RWPE1 (cell line): ENCODE results near the gene SYS1.

Experiments used
- CTCF ChIA-PET: fragments of 350-600 bp; sonication (Branson Sonifier 250); formaldehyde crosslinking; extraction: SDS; loops from one replicate; lab custom pipeline; 2021; lab: Yijun Ruan, JAX
- POLR2A ChIA-PET: fragments of 400-600 bp; formaldehyde crosslinking; extraction: SDS; loops from one replicate; lab custom pipeline; 2020; ENCODE audit warnings: antibody characterized with exemption; ENCODE audit not compliant: low non-redundant PET; lab: Yijun Ruan, JAX
- DNase-seq: peaks from one replicate; pipeline ENCODE4 v3.0.0; 2012; ENCODE audit warnings: low spot score
- H3K27ac ChIP-seq: fragments of 450-650 bp; 2 replicates; pipeline ENCODE4 v1.5.1; 2017
- CTCF ChIP-seq: fragments of 450-650 bp; conservative IDR thresholded peaks from 2 replicates; pipeline ENCODE4 v1.5.1; 2017; ENCODE audit warnings: low read depth, mild to moderate bottlenecking

The SYS1 gene

GRCh38 chr20:45410887-45411286 lies 47.9 kb downstream of the SYS1 start:
- TF ChIP-seq CTCF = no peak
- no peak overlapping the region for H3K27ac ChIP-seq
- no peak for DNase-seq
- ChIA-PET POLR2A (no interaction called here), CTCF (interaction anchor here (0.6 to 1.3 kb wide), 3 partner anchors 26 to 1309 kb away, joined by 3 read pairs; no protein-coding TSS in a partner anchor)

GRCh38 chr20:45412653-45413052 lies 49.7 kb downstream of the SYS1 start:
- no peak for TF ChIP-seq CTCF
- H3K27ac ChIP-seq = no peak overlapping the region
- DNase-seq = no peak
- ChIA-PET POLR2A (interaction anchor here (0.6 kb wide), 1 partner anchor 50 kb away, joined by 3 read pairs; the partner anchor contains the start of gene SYS1), CTCF (interaction anchor here (0.6 to 1.9 kb wide), 8 partner anchors 20 to 446 kb away, joined by 3 to 7 read pairs (median 4); partner anchors contain the start of genes STK4 and SYS1)

DNA sequence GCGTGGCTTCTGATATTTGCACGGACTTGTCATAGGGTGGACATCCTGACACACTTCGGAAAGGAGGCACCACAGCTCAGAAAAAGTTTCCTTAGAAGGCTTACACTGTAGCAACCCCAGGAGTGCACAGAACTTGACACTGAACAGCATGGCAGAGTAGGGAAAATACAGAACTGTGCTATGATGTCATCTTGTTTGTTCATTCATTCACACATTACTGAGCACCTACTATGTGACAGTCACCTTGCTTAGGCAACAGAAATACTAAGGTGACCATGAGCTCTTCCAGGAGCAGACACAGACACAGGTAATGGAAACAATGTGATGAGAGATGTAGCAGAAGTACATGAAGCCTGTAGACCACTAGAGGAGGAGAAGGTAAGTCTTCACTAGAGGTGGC lies 50.5 kb downstream of the SYS1 start:
- ChIA-PET CTCF (interaction anchor here (0.5 to 1.9 kb wide), 5 partner anchors 21 to 51 kb away, joined by 3 to 7 read pairs (median 4); partner anchors contain the start of gene SYS1), POLR2A (no interaction called here)
- TF ChIP-seq CTCF = no peak
- no peak for DNase-seq
- H3K27ac ChIP-seq = no peak overlapping the region

DNA sequence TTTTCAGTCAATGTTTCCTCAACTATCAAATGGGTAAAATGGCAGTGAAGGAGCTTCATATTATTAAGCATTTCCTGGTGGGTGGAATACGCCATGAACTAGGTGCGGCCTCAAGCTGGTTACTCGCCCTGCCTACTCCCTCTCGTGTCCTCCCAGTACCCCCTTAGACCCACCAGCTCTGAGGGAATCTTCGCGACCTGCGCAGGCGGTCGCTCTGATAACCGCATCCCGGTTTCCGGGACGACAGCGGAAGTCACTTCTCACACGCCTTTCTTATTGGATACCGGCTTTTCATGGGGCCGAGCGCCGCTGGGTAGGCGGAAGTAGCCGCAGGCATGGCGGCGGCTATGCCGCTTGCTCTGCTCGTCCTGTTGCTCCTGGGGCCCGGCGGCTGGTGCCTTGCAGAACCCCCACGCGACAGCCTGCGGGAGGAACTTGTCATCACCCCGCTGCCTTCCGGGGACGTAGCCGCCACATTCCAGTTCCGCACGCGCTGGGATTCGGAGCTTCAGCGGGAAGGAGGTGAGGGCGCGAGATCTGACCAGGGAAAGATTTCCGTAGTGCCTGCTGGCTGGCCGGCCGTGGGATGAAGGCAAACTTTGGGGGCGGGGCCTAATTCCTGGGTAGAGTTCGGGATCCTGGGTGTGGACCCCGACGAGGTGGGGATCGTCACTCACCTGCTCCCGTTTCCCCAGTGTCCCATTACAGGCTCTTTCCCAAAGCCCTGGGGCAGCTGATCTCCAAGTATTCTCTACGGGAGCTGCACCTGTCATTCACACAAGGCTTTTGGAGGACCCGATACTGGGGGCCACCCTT lies 53.1 kb downstream of the SYS1 start, which contains the start of gene PIGT:
Gene PIGT, plus strand, starts transcription at position 320 of the 816 bp plus-strand sequence. Its CDS starts 16 bp downstream, at position 336.
- POLR2A ChIA-PET = interaction anchor here (0.6 to 1.3 kb wide), 4 partner anchors 9 to 69 kb away, joined by 3 to 9 read pairs (median 4); no protein-coding TSS in a partner anchor
- CTCF ChIA-PET = interaction anchor here (0.6 to 1.3 kb wide), 9 partner anchors 11 to 355 kb away, joined by 3 to 6 read pairs (median 4); no protein-coding TSS in a partner anchor
- DNase-seq = peak; percentile 94
- H3K27ac ChIP-seq = peak within 1 kb of the TSS; percentile 68
- no peak for TF ChIP-seq CTCF

GRCh38 chr20:45416917-45417316 lies 54.0 kb downstream of the SYS1 start:
- CTCF ChIA-PET = interaction anchor here (0.6 to 1.2 kb wide), 3 partner anchors 20 to 354 kb away, joined by 3 to 4 read pairs (median 3); no protein-coding TSS in a partner anchor
- POLR2A ChIA-PET = interaction anchor here (1.3 kb wide), 1 partner anchor 9 kb away, joined by 3 read pairs; no protein-coding TSS in a partner anchor
- no peak overlapping the region for H3K27ac ChIP-seq
- DNase-seq = no peak
- TF ChIP-seq CTCF = no peak
